Measurements from ENCODE around the gene MAP3K19.

GRCh38 chr2:135056790-135057189, 9.5 kb upstream of the MAP3K19 start:
- no peak for TF ChIP-seq CTCF (IDR thresholded peaks at IDR 0.05)
- TF ChIP-seq POLR2A (IDR thresholded peaks at IDR 0.05), result no peak
- TF ChIP-seq EP300 (IDR thresholded peaks at IDR 0.05), result no peak
